Stimulated activated CD4-positive, alpha-beta T cell treated with anti-CD3 and anti-CD28 coated beads, Interleukin-12 subunit alpha, Interleukin-12 subunit beta, amount 100 ng/mL, for 4 hours (primary cell): Measurements from ENCODE around the gene ARHGAP26.

Source experiments
- DNase-seq: peaks from one replicate; pipeline ENCODE4 v3.0.0-alpha.2; 2020

ARHGAP26 gene

GRCh38 chr5:143262393-143263174 is 492.4 kb downstream of the ARHGAP26 start:
- DNase-seq = no peak

GRCh38 chr5:143263272-143263810 is 493.2 kb downstream of the ARHGAP26 start:
- DNase-seq = no peak

- DNase-seq = no peak
These were observed 495.8 kb downstream of the ARHGAP26 start for GRCh38 chr5:143265995-143266394.

- no peak for DNase-seq
These were observed 497.0 kb downstream of the ARHGAP26 start for GRCh38 chr5:143267186-143267585.

GRCh38 chr5:143268388-143268787 is 498.2 kb downstream of the ARHGAP26 start:
- no peak for DNase-seq

- DNase-seq = no peak
These were observed 501.3 kb downstream of the ARHGAP26 start for GRCh38 chr5:143271431-143271830.

GRCh38 chr5:143274952-143275351 is 504.8 kb downstream of the ARHGAP26 start:
- DNase-seq = no peak

GRCh38 chr5:143275512-143276363 is 505.6 kb downstream of the ARHGAP26 start:
- no peak for DNase-seq

- DNase-seq = no peak
These were observed 507.4 kb downstream of the ARHGAP26 start for GRCh38 chr5:143277536-143277935.
